PC-9 (cell line): ENCODE measurements around the gene PCSK9. TPM values are rescaled to one million over a fixed set of nuclear protein-coding genes. Genes with fewer than 3 reads are reported as not detected.

Source experiments
- BruUV-seq: library from RNA; stranded (reverse); fragments of 400-500 nt; replicated peaks from 2 replicates; lab custom pipeline; 2021; lab: Mats Ljungman, UMichigan
- CTCF ChIA-PET: fragments of 300-600 bp; sonication (Branson Sonifier 250); formaldehyde crosslinking; loops from one replicate; lab custom pipeline; 2022; ENCODE audit warnings: antibody characterized with exemption; lab: Charles Lee
- POLR2A ChIA-PET: fragments of 300-600 bp; sonication (Branson Sonifier 250); formaldehyde crosslinking; loops from one replicate; lab custom pipeline; 2022; ENCODE audit warnings: antibody characterized with exemption; ENCODE audit not compliant: unreplicated experiment; lab: Charles Lee
- DNase-seq, 2 experiments: peaks; one replicate each; pipeline versions ENCODE4 v3.0.0 to v3.0.0-alpha.2; 2015 to 2022; ENCODE audit warnings: mixed read lengths in 1 of 2
- H2AFZ ChIP-seq: fragments of 200-600 bp; sonication (generic); 2 replicates; pipeline ENCODE4 v1.8.1; 2017; ENCODE audit warnings: antibody characterized with exemption
- H3F3A ChIP-seq: fragments of 200-600 bp; sonication (generic); 2 replicates; pipeline ENCODE4 v1.8.1; 2017; ENCODE audit warnings: antibody characterized with exemption, mild to moderate bottlenecking, low read depth; ENCODE audit not compliant: insufficient read depth
- H3K27ac ChIP-seq: fragments of 200-600 bp; sonication (generic); 2 replicates; pipeline ENCODE4 v1.6.1; 2016; ENCODE audit warnings: mixed run types
- H3K27me3 ChIP-seq: fragments of 200-600 bp; sonication (generic); 2 replicates; pipeline ENCODE4 v1.6.1; 2016; ENCODE audit warnings: low read depth, mixed run types; ENCODE audit not compliant: insufficient read depth
- H3K36me3 ChIP-seq: fragments of 200-600 bp; sonication (generic); 2 replicates; pipeline ENCODE4 v1.6.1; 2016; ENCODE audit warnings: low read depth, mixed run types
- H3K4me1 ChIP-seq: fragments of 200-600 bp; sonication (generic); replicated peaks from 2 replicates; pipeline ENCODE4 v1.6.1; 2016; ENCODE audit warnings: mixed run types; ENCODE audit not compliant: insufficient read depth
- H3K4me2 ChIP-seq: fragments of 200-600 bp; sonication (generic); 2 replicates; pipeline ENCODE4 v1.6.1; 2017; ENCODE audit warnings: mixed run types
- H3K4me3 ChIP-seq: fragments of 200-600 bp; sonication (generic); 2 replicates; pipeline ENCODE4 v1.6.1; 2016; ENCODE audit warnings: mixed run types
- H3K79me2 ChIP-seq: fragments of 200-600 bp; sonication (generic); 2 replicates; pipeline ENCODE4 v1.6.1; 2017; ENCODE audit warnings: low read depth, mixed run types
- H3K9me2 ChIP-seq: fragments of 200-600 bp; sonication (generic); 2 replicates; pipeline ENCODE4 v1.8.1; 2017; ENCODE audit warnings: mild to moderate bottlenecking; ENCODE audit not compliant: insufficient read depth
- H3K9me3 ChIP-seq: fragments of 200-600 bp; sonication (generic); 2 replicates; pipeline ENCODE4 v1.8.1; 2016; ENCODE audit warnings: low read depth; ENCODE audit not compliant: insufficient read depth
- H4K20me1 ChIP-seq: fragments of 200-600 bp; sonication (generic); 2 replicates; pipeline ENCODE4 v1.8.1; 2017; ENCODE audit not compliant: insufficient read depth
- CTCF ChIP-seq: fragments of 200-600 bp; sonication (generic); conservative IDR thresholded peaks from 2 replicates; pipeline ENCODE4 v1.6.1; 2017; ENCODE audit warnings: mixed run types, antibody characterized with exemption, mild to moderate bottlenecking, moderate library complexity
- EZH2 ChIP-seq: fragments of 200-600 bp; sonication (generic); IDR thresholded peaks from 2 replicates; pipeline ENCODE4 v1.8.0; 2017; ENCODE audit warnings: antibody characterized with exemption, low read depth
- intact Hi-C: fragments of 100-400 bp; cut with micrococcal nuclease; formaldehyde crosslinking; loops from one replicate; pipeline ENCODE4 v1.10.0; 2022; ENCODE audit not compliant: unreplicated experiment
- total RNA-seq: library from RNA; stranded (reverse); gene quantifications from 2 replicates; pipeline ENCODE4 v1.2.3, GENCODE V29; 2021

Gene PCSK9
- total RNA-seq, 1 experiment from 2014 or later, result 133 TPM

GRCh38 chr1:55092475-55092874 lies 53.1 kb downstream of the PCSK9 start:
- H2AFZ ChIP-seq, result no peak overlapping the region
- BruUV-seq, result no TSS peak
- ChIA-PET POLR2A (interaction anchor here (0.9 kb wide), 1 partner anchor 524 kb away, joined by 8 read pairs; no protein-coding TSS in a partner anchor), CTCF (no interaction called here)
- H4K20me1 ChIP-seq, result 0 out of 2 replicates have a peak, but pooled peaks cover 4% of the 10 kb centered on the region
- H3K27ac ChIP-seq, result no peak overlapping the region
- H3K79me2 ChIP-seq, result no peaks in the 10 kb centered on the region
- intact Hi-C loops, result no loop called here
- no peaks in the 10 kb centered on the region for H3K9me3 ChIP-seq
- no peak overlapping the region for H3K4me2 ChIP-seq
- DNase-seq, result no peak
- H3K27me3 ChIP-seq, result no peaks in the 10 kb centered on the region
- no peak overlapping the region for H3K4me3 ChIP-seq
- H3F3A ChIP-seq, result no peaks in the 10 kb centered on the region
- no peaks in the 10 kb centered on the region for H3K4me1 ChIP-seq
- H3K36me3 ChIP-seq, result peaks cover 52% of the 10 kb centered on the region
- TF ChIP-seq EZH2 (no peak), CTCF (no peak)
- no peaks in the 10 kb centered on the region for H3K9me2 ChIP-seq

- Histone ChIP-seq H4K20me1 (0 out of 2 replicates have a peak, but pooled peaks cover 4% of the 10 kb centered on the region), H3K9me2 (no peaks in the 10 kb centered on the region), H3K27ac (no peak overlapping the region), H3K4me2 (no peak overlapping the region), H3K79me2 (no peaks in the 10 kb centered on the region), H3K9me3 (no peaks in the 10 kb centered on the region), H3F3A (no peaks in the 10 kb centered on the region), H3K36me3 (peaks cover 59% of the 10 kb centered on the region), H3K4me1 (no peaks in the 10 kb centered on the region), H3K4me3 (no peak overlapping the region), H2AFZ (no peak overlapping the region), H3K27me3 (no peaks in the 10 kb centered on the region)
- CTCF ChIA-PET, result no interaction called here
- POLR2A ChIA-PET, result no interaction called here
- no TSS peak for BruUV-seq
- DNase-seq, result no peak
- intact Hi-C loops, result loop anchor here (5.0 kb wide), 1 partner anchor 47 kb away; no protein-coding TSS in a partner anchor
- TF ChIP-seq CTCF (no peak), EZH2 (no peak)
Observed at GRCh38 chr1:55095095-55095494, 55.7 kb downstream of the PCSK9 start.

- BruUV-seq, result no TSS peak
- Histone ChIP-seq H2AFZ (no peak overlapping the region), H3F3A (peaks cover 6% of the 10 kb centered on the region), H3K4me1 (no peaks in the 10 kb centered on the region), H3K9me2 (no peaks in the 10 kb centered on the region), H3K4me2 (no peak overlapping the region), H3K9me3 (no peaks in the 10 kb centered on the region), H3K36me3 (peaks cover 37% of the 10 kb centered on the region), H4K20me1 (no peaks in the 10 kb centered on the region), H3K79me2 (no peaks in the 10 kb centered on the region), H3K27me3 (no peaks in the 10 kb centered on the region), H3K27ac (no peak overlapping the region), H3K4me3 (no peak overlapping the region)
- TF ChIP-seq CTCF, result no peak
- TF ChIP-seq EZH2, result no peak
- ChIA-PET CTCF (no interaction called here), POLR2A (no interaction called here)
- intact Hi-C loops, result no loop called here
- DNase-seq, result no peak
Observed at GRCh38 chr1:55103891-55104290, 64.5 kb downstream of the PCSK9 start.
